B cell (primary cell): ENCODE data around the gene HAUS3. TPM values are rescaled to one million over a fixed set of nuclear protein-coding genes. Genes with fewer than 3 reads are reported as not detected.
A peak's percentile ranks its signal among the peaks of the same experiment; 100 is the strongest.

Experiments
- ATAC-seq: fragments of 200-7000 bp; cut with Tn5 transposase; one replicate; pipeline ENCODE4 v1.10.0; 2021; ENCODE audit warnings: low read depth, mild to moderate bottlenecking, moderate number of reproducible peaks, moderate library complexity
- CTCF ChIA-PET: fragments of 350-600 bp; sonication (Branson Sonifier 250); formaldehyde crosslinking; loops from one replicate; lab custom pipeline; 2021; ENCODE audit warnings: antibody characterized with exemption, inconsistent platforms; lab: Charles Lee
- POLR2A ChIA-PET: fragments of 350-600 bp; sonication (Branson Sonifier 250); formaldehyde crosslinking; loops from one replicate; lab custom pipeline; 2021; ENCODE audit warnings: antibody characterized with exemption; lab: Charles Lee
- DNase-seq: peaks from one replicate; pipeline ENCODE4 v3.0.0; 2013
- H2AFZ ChIP-seq: 2 replicates; pipeline ENCODE4 v1.6.1; 2012; ENCODE audit warnings: mild to moderate bottlenecking, low read depth, low read length; ENCODE audit not compliant: insufficient read depth, poor library complexity, severe bottlenecking
- H3K27ac ChIP-seq, 2 donors: 1 replicate in 1 of 2; 2 replicates in 1 of 2; pipeline ENCODE4 v1.5.1; 2012 to 2013; ENCODE audit warnings: low read length in 2 of 2, mild to moderate bottlenecking in 2 of 2, moderate library complexity in 1 of 2
- H3K27me3 ChIP-seq, 4 experiments: fragments of 200-600 bp in 1 of 4; sonication (generic) in 1 of 4; replicated peaks in 1 of 4; 1 replicate in 2 of 4; 2 replicates in 2 of 4; pipeline versions ENCODE4 v1.6.1 to v1.7.0; 2013 to 2016; ENCODE audit warnings: low read length in 3 of 4, mild to moderate bottlenecking in 2 of 4, mixed read lengths in 1 of 4, moderate library complexity in 1 of 4; ENCODE audit not compliant: insufficient read depth in 4 of 4, control insufficient read depth in 3 of 4; ENCODE audit errors: control extremely low read depth in 1 of 4
- H3K36me3 ChIP-seq, 2 experiments: replicated peaks in 1 of 2; 1 replicate in 1 of 2; 2 replicates in 1 of 2; pipeline versions ENCODE4 v1.6.1 to v1.7.1; 2013; ENCODE audit warnings: low read length in 1 of 2; ENCODE audit not compliant: insufficient read depth in 2 of 2, control insufficient read depth in 1 of 2; ENCODE audit errors: control extremely low read depth in 1 of 2, extremely low read depth in 1 of 2
- H3K4me1 ChIP-seq, 2 donors: fragments of 200-600 bp in 1 of 2; sonication (generic) in 1 of 2; 1 replicate in 1 of 2; 2 replicates in 1 of 2; pipeline versions ENCODE4 v1.5.1 to v1.6.1; 2013 to 2017; ENCODE audit warnings: low read length in 2 of 2; ENCODE audit not compliant: control insufficient read depth in 2 of 2, insufficient read depth in 2 of 2
- H3K4me2 ChIP-seq: replicated peaks from 2 replicates; pipeline ENCODE3; 2012; ENCODE audit warnings: mild to moderate bottlenecking, low read depth, low read length; ENCODE audit not compliant: poor library complexity, severe bottlenecking
- H3K4me3 ChIP-seq, 5 experiments: fragments of 200-600 bp in 1 of 5; sonication (generic) in 1 of 5; 1 replicate in 3 of 5; 2 replicates in 2 of 5; pipeline versions ENCODE4 v1.5.1 to v1.7.0; 2011 to 2016; ENCODE audit warnings: low read length in 4 of 5, mild to moderate bottlenecking in 4 of 5, low read depth in 2 of 5, control low read depth in 1 of 5, moderate library complexity in 1 of 5; ENCODE audit not compliant: insufficient read depth in 1 of 5; ENCODE audit errors: control extremely low read depth in 1 of 5, extremely low read depth in 1 of 5
- H3K79me2 ChIP-seq: fragments of 200-600 bp; sonication (generic); one replicate; pipeline ENCODE4 v1.6.0; 2016; ENCODE audit warnings: low read length; ENCODE audit not compliant: control insufficient read depth, insufficient read depth
- H3K9ac ChIP-seq: fragments of 200-600 bp; sonication (generic); 2 replicates; pipeline ENCODE4 v1.6.1; 2017; ENCODE audit warnings: mild to moderate bottlenecking, low read length, moderate library complexity
- H3K9me3 ChIP-seq, 3 donors: one replicate each; pipeline versions ENCODE4 v1.6.1 to v1.7.1; 2013; ENCODE audit warnings: low read length in 2 of 3; ENCODE audit not compliant: control insufficient read depth in 2 of 3, insufficient read depth in 1 of 3; ENCODE audit errors: control extremely low read depth in 1 of 3
- H4K20me1 ChIP-seq: 2 replicates; pipeline ENCODE4 v1.6.0; 2012; ENCODE audit warnings: mild to moderate bottlenecking, low read length; ENCODE audit not compliant: insufficient read depth, control insufficient read depth, poor library complexity, severe bottlenecking
- H3K27ac Mint-ChIP-seq: one replicate; pipeline ENCODE4 v1.8.0; 2021; ENCODE audit warnings: mixed read lengths
- H3K27me3 Mint-ChIP-seq: one replicate; pipeline ENCODE4 v1.8.0; 2021; ENCODE audit warnings: mixed read lengths
- H3K4me1 Mint-ChIP-seq: one replicate; pipeline ENCODE4 v1.8.0; 2021; ENCODE audit warnings: mixed read lengths
- H3K4me3 Mint-ChIP-seq: one replicate; pipeline ENCODE4 v1.8.0; 2021; ENCODE audit warnings: mixed read lengths
- H3K9me3 Mint-ChIP-seq: one replicate; pipeline ENCODE4 v1.8.0; 2022; ENCODE audit warnings: mixed read lengths; ENCODE audit not compliant: insufficient read depth
- CTCF ChIP-seq: fragments of 200-600 bp; IDR thresholded peaks from one replicate; pipeline ENCODE4 v1.8.0; 2022; ENCODE audit warnings: antibody characterized with exemption, mild to moderate bottlenecking
- EZH2 ChIP-seq: IDR thresholded peaks from 2 replicates; pipeline ENCODE4 v1.6.1; 2012; ENCODE audit warnings: borderline replicate concordance, low read depth, mild to moderate bottlenecking, moderate library complexity, low read length; ENCODE audit not compliant: insufficient read depth, poor library complexity, severe bottlenecking
- WGBS: methylation state at CpG from one replicate; pipeline ENCODE4 v1.1.5; 2013; ENCODE audit warnings: missing lambda C conversion rate; ENCODE audit not compliant: insufficient coverage; 5-methylcytosine and 5-hydroxymethylcytosine counted together
- intact Hi-C: fragments of 100-400 bp; cut with micrococcal nuclease; formaldehyde crosslinking; loops from one replicate; pipeline ENCODE4 v1.10.0; 2022
- polyA plus RNA-seq: library from polyadenylated mRNA; depleted of rRNA; stranded (reverse); fragments of >200 nt; gene quantifications from 2 replicates; pipeline ENCODE4 v1.2.3, GENCODE V29; 2012
- total RNA-seq, 2 donors: library from RNA; stranded (reverse); fragments of 120-200 nt in 1 of 2; gene quantifications; 1 replicate in 1 of 2; 2 replicates in 1 of 2; pipeline versions ENCODE4 v1.2.3 to v1.2.4, GENCODE V29; 2013 to 2022

Gene HAUS3
- total and polyA plus RNA-seq, 2 donors (not counting 1 experiment from before 2014, with no cell fraction given) = 8.2 to 26.5 TPM

- no peaks in the 10 kb centered on the region for H3K27me3 ChIP-seq
- H3K27ac Mint-ChIP-seq = peak overlapping the region; percentile 99
- H2AFZ ChIP-seq = peak overlapping the region; percentile 57
- H3K4me3 Mint-ChIP-seq = peak overlapping the region; percentile 87
- 21% methylated on average over 10 of the region's 10 CpGs for WGBS
- ChIA-PET CTCF (interaction anchor here (0.8 to 1.4 kb wide), 5 partner anchors 9 to 137 kb away, joined by 3 to 5 read pairs (median 4); partner anchors contain the start of gene CFAP99), POLR2A (interaction anchor here (1.1 to 2.2 kb wide), 3 partner anchors 9 to 131 kb away, joined by 4 to 18 read pairs (median 10); partner anchors contain the start of gene MXD4)
- H3K4me1 Mint-ChIP-seq = peaks cover 33% of the 10 kb centered on the region
- intact Hi-C loops = loop anchor here (1.0 to 5.0 kb wide), 7 partner anchors 9 to 186 kb away; partner anchors contain the start of genes CFAP99, HAUS3, MXD4 and POLN
- peak overlapping the region; percentile 54 to 83 for H3K27ac ChIP-seq
- H3K36me3 ChIP-seq = no peaks in the 10 kb centered on the region
- H3K4me3 ChIP-seq = no peak overlapping the region
- no peak for TF ChIP-seq EZH2
- TF ChIP-seq CTCF = peak; percentile 76
- no peaks in the 10 kb centered on the region for H4K20me1 ChIP-seq
- H3K4me2 ChIP-seq = peak overlapping the region; percentile 64
- peaks cover 18 to 21% of the 10 kb centered on the region in 2 donors for H3K4me1 ChIP-seq
- ATAC-seq = peak; percentile 92
- H3K9me3 Mint-ChIP-seq = no peaks in the 10 kb centered on the region
- no peaks in the 10 kb centered on the region for H3K79me2 ChIP-seq
- no peaks in the 10 kb centered on the region for H3K27me3 Mint-ChIP-seq
- no peaks in the 10 kb centered on the region for H3K9me3 ChIP-seq
- peak; percentile 90 for DNase-seq
- H3K9ac ChIP-seq = peak overlapping the region; percentile 40
Measured at GRCh38 chr4:2281575-2282343, 39.8 kb upstream of the HAUS3 start.
